Brain microvascular endothelial cell (primary cell): ENCODE results near the gene PRKAR1B.

Source experiments
- DNase-seq: peaks from one replicate; pipeline ENCODE4 v3.0.0-alpha.2; 2020
- H3K27ac ChIP-seq: fragments of 250-450 bp; sonication (Bioruptor Pico); 2 replicates; pipeline ENCODE4 v1.5.1; 2020; ENCODE audit warnings: mild to moderate bottlenecking, moderate library complexity
- H3K27me3 ChIP-seq: fragments of 250-450 bp; sonication (Bioruptor Pico); replicated peaks from 2 replicates; pipeline ENCODE4 v1.5.1; 2020; ENCODE audit warnings: mild to moderate bottlenecking
- H3K36me3 ChIP-seq: fragments of 250-450 bp; sonication (Bioruptor Pico); replicated peaks from 2 replicates; pipeline ENCODE4 v1.5.1; 2020; ENCODE audit warnings: mild to moderate bottlenecking
- H3K4me3 ChIP-seq: 2 replicates; pipeline ENCODE4 v1.5.1; 2011; ENCODE audit warnings: low read depth, mild to moderate bottlenecking, control low read depth, low read length, moderate library complexity
- in situ Hi-C: cut with HindIII; loops from 2 replicates; pipeline ENCODE4 v1.10.0; 2017; ENCODE audit warnings: low sequenced_read_pairs, low pct_ligation_motif_present
- TF ChIP-seq, protein P1 (sequence below): IDR thresholded peaks from 2 replicates; pipeline ENCODE4 v1.5.1; 2011; ENCODE audit warnings: low read depth, mild to moderate bottlenecking, moderate library complexity, low read length, control low read depth, inconsistent platforms; ENCODE audit errors: missing control alignments

Gene PRKAR1B

DNA sequence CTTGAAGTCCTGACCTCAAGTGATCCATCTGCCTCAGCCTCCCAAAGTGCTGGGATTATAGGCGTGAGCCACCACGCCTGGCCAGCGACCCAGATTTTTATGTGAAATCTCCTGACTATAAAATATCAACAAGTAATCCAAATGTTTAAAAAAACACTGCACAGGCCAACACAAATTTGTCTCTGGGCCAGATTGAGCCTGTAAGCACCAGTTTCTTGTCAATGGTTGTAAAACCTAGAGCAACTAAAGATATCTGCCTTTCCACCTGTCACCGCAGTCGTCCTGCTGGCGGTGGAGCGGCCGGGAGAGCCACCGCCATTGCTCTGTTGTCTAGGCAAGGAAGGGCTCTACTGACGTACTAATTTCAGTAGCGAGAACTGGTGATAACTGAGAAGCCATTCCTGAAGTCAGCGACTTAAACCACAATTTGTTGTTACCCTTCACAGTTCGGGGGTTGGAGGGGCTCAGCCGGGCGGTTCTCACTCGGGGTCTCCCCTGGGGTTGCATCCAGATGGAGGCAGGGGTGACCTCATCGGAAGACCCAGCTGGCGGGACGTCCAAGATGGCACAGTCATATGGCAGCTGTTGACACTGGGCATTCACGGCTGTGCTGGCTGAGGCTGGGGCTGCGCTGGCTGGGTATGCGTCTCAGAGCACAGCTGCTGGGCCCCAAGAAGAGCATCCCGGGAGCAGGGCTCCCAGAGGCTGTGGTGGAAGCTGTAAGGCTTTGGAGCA, 152.3 kb downstream of the PRKAR1B start:
- Histone ChIP-seq H3K27me3 (no peaks in the 10 kb centered on the region), H3K4me3 (no peak overlapping the region), H3K27ac (no peak overlapping the region), H3K36me3 (no peaks in the 10 kb centered on the region)
- DNase-seq, result no peak
- TF ChIP-seq, protein P1, sequence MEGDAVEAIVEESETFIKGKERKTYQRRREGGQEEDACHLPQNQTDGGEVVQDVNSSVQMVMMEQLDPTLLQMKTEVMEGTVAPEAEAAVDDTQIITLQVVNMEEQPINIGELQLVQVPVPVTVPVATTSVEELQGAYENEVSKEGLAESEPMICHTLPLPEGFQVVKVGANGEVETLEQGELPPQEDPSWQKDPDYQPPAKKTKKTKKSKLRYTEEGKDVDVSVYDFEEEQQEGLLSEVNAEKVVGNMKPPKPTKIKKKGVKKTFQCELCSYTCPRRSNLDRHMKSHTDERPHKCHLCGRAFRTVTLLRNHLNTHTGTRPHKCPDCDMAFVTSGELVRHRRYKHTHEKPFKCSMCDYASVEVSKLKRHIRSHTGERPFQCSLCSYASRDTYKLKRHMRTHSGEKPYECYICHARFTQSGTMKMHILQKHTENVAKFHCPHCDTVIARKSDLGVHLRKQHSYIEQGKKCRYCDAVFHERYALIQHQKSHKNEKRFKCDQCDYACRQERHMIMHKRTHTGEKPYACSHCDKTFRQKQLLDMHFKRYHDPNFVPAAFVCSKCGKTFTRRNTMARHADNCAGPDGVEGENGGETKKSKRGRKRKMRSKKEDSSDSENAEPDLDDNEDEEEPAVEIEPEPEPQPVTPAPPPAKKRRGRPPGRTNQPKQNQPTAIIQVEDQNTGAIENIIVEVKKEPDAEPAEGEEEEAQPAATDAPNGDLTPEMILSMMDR, result no peak
- in situ Hi-C loops, result no loop called here

DNA sequence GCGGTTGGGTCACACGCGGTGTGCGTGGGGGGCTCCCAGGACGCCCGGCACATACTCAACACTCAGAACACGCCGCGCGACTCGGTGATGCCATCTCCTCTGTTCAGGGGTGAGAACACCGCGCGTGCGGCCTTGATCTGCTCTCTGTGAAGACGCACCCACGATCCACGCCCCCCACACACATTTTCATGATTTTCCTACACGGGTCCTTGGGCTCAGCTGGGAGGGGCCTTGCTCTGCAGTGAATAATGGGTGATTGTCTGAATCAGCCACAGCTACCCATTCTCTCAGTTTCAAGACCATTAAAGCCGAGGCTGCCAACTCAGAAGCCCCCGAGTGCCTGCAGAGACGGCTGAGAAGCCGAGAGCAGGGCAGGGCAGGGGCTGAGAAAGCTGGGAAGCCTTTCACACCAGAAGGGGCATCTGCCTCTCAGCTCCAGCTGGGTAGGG, 153.1 kb downstream of the PRKAR1B start:
- H3K4me3 ChIP-seq, result no peak overlapping the region
- TF ChIP-seq, protein P1, result no peak
- DNase-seq, result no peak
- in situ Hi-C loops, result no loop called here
- H3K27me3 ChIP-seq, result no peaks in the 10 kb centered on the region
- H3K36me3 ChIP-seq, result no peaks in the 10 kb centered on the region
- H3K27ac ChIP-seq, result no peak overlapping the region

DNA sequence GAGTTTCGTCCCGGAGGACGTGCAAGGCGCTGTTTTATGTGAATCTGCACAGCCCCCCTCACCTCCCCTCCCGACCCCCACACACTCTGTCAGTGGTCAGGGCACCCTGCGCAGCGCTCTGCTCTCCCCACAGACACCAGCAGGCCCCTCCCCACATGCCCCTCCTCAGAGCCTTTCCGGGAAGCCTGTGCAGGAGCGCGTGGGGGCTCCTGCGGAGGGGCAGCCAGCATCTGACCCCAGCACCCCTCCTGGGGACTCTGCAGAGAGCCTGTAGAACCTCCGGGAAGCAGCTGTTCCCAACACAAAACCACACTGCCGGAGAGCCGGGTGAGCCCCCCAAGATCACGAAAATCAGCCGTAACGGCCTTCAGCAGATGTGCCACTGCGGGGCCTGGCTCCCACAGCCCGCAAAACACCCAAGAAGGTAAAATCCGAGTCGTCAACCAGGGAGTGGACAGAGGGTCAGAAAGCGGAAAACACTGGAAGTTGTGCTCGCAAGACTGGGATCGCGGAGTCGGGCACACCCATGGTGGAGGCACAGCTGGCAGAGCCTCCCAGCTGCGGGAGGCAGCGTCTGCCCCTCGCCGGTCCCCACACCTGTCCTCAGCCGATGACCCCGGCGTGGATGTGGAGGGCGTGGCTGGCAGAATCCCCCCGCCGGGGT, 153.7 kb downstream of the PRKAR1B start:
- in situ Hi-C loops, result no loop called here
- Histone ChIP-seq H3K27ac (no peak overlapping the region), H3K36me3 (no peaks in the 10 kb centered on the region), H3K27me3 (no peaks in the 10 kb centered on the region), H3K4me3 (no peak overlapping the region)
- TF ChIP-seq, protein P1, result no peak
- no peak for DNase-seq

- no peak overlapping the region for H3K27ac ChIP-seq
- TF ChIP-seq, protein P1, result no peak
- H3K36me3 ChIP-seq, result no peaks in the 10 kb centered on the region
- no peak overlapping the region for H3K4me3 ChIP-seq
- in situ Hi-C loops, result no loop called here
- H3K27me3 ChIP-seq, result no peaks in the 10 kb centered on the region
- DNase-seq, result no peak
Observed at GRCh38 chr7:572416-573268, 154.4 kb downstream of the PRKAR1B start.

DNA sequence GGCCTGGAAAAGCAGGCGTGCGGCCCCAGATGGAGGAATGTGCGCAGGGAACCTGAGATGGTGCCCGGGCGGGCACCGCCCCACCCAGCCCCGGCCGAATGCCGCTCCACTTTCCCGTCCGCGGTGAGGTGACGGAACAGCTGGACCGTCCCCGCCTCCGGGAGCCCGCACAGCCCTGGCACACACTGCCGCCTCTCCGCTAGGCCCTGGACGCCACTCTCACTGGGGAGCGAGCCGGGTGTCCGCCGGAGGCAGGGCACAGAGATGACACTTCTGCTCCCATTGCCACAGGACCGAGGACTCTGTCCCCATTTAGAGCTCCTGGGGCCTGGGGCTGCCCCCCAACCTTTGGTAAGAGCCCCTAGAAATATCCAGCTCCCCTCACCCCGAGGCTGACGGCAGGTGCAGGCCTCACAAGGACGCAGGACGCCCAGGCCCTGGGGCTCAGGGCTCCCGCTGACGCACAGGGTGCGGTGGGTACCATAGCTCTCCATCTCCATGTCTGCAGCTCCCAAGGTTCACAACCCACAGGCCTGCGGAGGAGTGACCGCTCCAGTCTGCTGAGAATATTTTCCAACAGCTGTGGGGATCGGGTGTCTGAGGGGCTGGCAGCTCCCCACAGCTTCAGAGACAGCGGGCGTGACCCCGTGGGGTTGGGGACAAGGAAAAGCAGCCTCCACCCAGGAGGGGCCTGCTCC, 155.2 kb downstream of the PRKAR1B start:
- Histone ChIP-seq H3K4me3 (no peak overlapping the region), H3K36me3 (no peaks in the 10 kb centered on the region), H3K27ac (no peak overlapping the region), H3K27me3 (no peaks in the 10 kb centered on the region)
- no peak for DNase-seq
- in situ Hi-C loops, result no loop called here
- TF ChIP-seq, protein P1, result no peak
